Trophoblast cell (in vitro differentiated cells and primary cell): ENCODE results near the gene ATXN7.

Source experiments
- DNase-seq, 2 donors: peaks; one replicate each; pipeline ENCODE4 v3.0.0-alpha.2; 2016
- H2AFZ ChIP-seq: 2 replicates; pipeline ENCODE4 v1.6.1; 2013; ENCODE audit warnings: low read length, moderate library complexity, mild to moderate bottlenecking; ENCODE audit not compliant: insufficient read depth, poor library complexity
- H2AK5ac ChIP-seq: 2 replicates; pipeline ENCODE4 v1.6.1; 2013; ENCODE audit warnings: mild to moderate bottlenecking, low read length
- H2BK120ac ChIP-seq: 2 replicates; pipeline ENCODE4 v1.6.1; 2013; ENCODE audit warnings: low read length, mild to moderate bottlenecking, moderate library complexity; ENCODE audit not compliant: insufficient read depth, poor library complexity
- H2BK12ac ChIP-seq: 2 replicates; pipeline ENCODE4 v1.6.1; 2013; ENCODE audit warnings: mild to moderate bottlenecking, low read length, moderate library complexity
- H2BK5ac ChIP-seq: 2 replicates; pipeline ENCODE4 v1.6.1; 2013; ENCODE audit warnings: low read length, low read depth, moderate library complexity, mild to moderate bottlenecking; ENCODE audit not compliant: poor library complexity
- H3K14ac ChIP-seq: 2 replicates; pipeline ENCODE4 v1.6.1; 2013; ENCODE audit warnings: mild to moderate bottlenecking, low read length
- H3K18ac ChIP-seq: 2 replicates; pipeline ENCODE4 v1.6.1; 2013; ENCODE audit warnings: mild to moderate bottlenecking, low read length
- H3K23ac ChIP-seq: 2 replicates; pipeline ENCODE4 v1.6.1; 2013; ENCODE audit warnings: low read length
- H3K27ac ChIP-seq: 2 replicates; pipeline ENCODE4 v1.5.1; 2013; ENCODE audit warnings: low read depth, mild to moderate bottlenecking, inconsistent platforms, low read length, moderate library complexity
- H3K27me3 ChIP-seq: 2 replicates; pipeline ENCODE4 v1.6.1; 2013; ENCODE audit warnings: inconsistent platforms, mild to moderate bottlenecking, low read length, moderate library complexity; ENCODE audit not compliant: insufficient read depth
- H3K36me3 ChIP-seq, 2 experiments: 1 replicate in 1 of 2; 2 replicates in 1 of 2; pipeline ENCODE4 v1.6.1; 2013; ENCODE audit warnings: low read length in 2 of 2, mild to moderate bottlenecking in 2 of 2, moderate library complexity in 1 of 2; ENCODE audit not compliant: insufficient read depth in 2 of 2, control insufficient read depth in 1 of 2
- H3K4ac ChIP-seq: 2 replicates; pipeline ENCODE4 v1.6.1; 2013; ENCODE audit warnings: low read depth, mild to moderate bottlenecking, low read length, moderate library complexity
- H3K4me1 ChIP-seq, 2 experiments: 1 replicate in 1 of 2; 2 replicates in 1 of 2; pipeline ENCODE4 v1.6.1; 2013; ENCODE audit warnings: low read length in 2 of 2, mild to moderate bottlenecking in 2 of 2, moderate library complexity in 1 of 2; ENCODE audit not compliant: insufficient read depth in 2 of 2, control insufficient read depth in 1 of 2
- H3K4me2 ChIP-seq: 2 replicates; pipeline ENCODE4 v1.6.1; 2013; ENCODE audit warnings: inconsistent platforms, mild to moderate bottlenecking, low read length, moderate library complexity
- H3K4me3 ChIP-seq: 2 replicates; pipeline ENCODE4 v1.5.1; 2013; ENCODE audit warnings: mild to moderate bottlenecking, low read depth, low read length, inconsistent platforms
- H3K79me1 ChIP-seq: one replicate; pipeline ENCODE4 v1.6.1; 2013; ENCODE audit warnings: low read length
- H3K79me2 ChIP-seq: 2 replicates; pipeline ENCODE4 v1.6.1; 2013; ENCODE audit warnings: low read length, mild to moderate bottlenecking; ENCODE audit not compliant: control insufficient read depth, insufficient read depth, poor library complexity
- H3K9ac ChIP-seq: 2 replicates; pipeline ENCODE4 v1.6.1; 2013; ENCODE audit warnings: mild to moderate bottlenecking, low read length
- H3K9me3 ChIP-seq: 2 replicates; pipeline ENCODE4 v1.6.1; 2013; ENCODE audit warnings: low read depth, mild to moderate bottlenecking, control low read depth, inconsistent platforms, low read length; ENCODE audit not compliant: insufficient read depth
- H4K12ac ChIP-seq: 2 replicates; pipeline ENCODE4 v1.6.1; 2013; ENCODE audit warnings: low read depth, mild to moderate bottlenecking, low read length, moderate library complexity
- H4K8ac ChIP-seq: 2 replicates; pipeline ENCODE4 v1.6.1; 2013; ENCODE audit warnings: low read depth, mild to moderate bottlenecking, low read length, moderate library complexity
- H4K91ac ChIP-seq: one replicate; pipeline ENCODE4 v1.6.1; 2013; ENCODE audit warnings: low read depth, mild to moderate bottlenecking, low read length, moderate library complexity
- WGBS: extraction: QIAGEN DNeasy Blood & Tissue Kit; methylation state at CpG from one replicate; pipeline ENCODE4 v1.1.7; 2013; ENCODE audit warnings: missing lambda C conversion rate; ENCODE audit not compliant: insufficient read length, insufficient coverage; ENCODE audit errors: extremely low coverage; 5-methylcytosine and 5-hydroxymethylcytosine counted together

Gene ATXN7

GRCh38 chr3:63977893-63978292, 114.2 kb downstream of the ATXN7 start:
- Histone ChIP-seq H2BK12ac (no peak overlapping the region), H3K4me2 (no peak overlapping the region), H3K9ac (no peak overlapping the region), H2AFZ (no peak overlapping the region), H3K4ac (no peak overlapping the region), H3K4me1 (peaks cover 4% of the 10 kb centered on the region in 2 experiments), H2BK120ac (no peak overlapping the region), H3K14ac (no peak overlapping the region), H3K36me3 (peaks cover 12 to 22% of the 10 kb centered on the region in 2 experiments), H4K8ac (no peak overlapping the region), H3K27me3 (no peaks in the 10 kb centered on the region), H2BK5ac (no peak overlapping the region), H3K79me1 (peaks cover 3% of the 10 kb centered on the region), H3K4me3 (no peak overlapping the region), H3K9me3 (no peaks in the 10 kb centered on the region), H2AK5ac (no peak overlapping the region), H3K18ac (no peak overlapping the region), H4K12ac (no peak overlapping the region), H3K27ac (no peak overlapping the region), H3K23ac (no peak overlapping the region), H4K91ac (no peak overlapping the region), H3K79me2 (no peaks in the 10 kb centered on the region)
- DNase-seq: no peak
- 100% methylated on average over 1 of the region's 4 CpGs for WGBS

GRCh38 chr3:63979093-63979885, 115.6 kb downstream of the ATXN7 start:
- no CpG with 5 or more reads among the region's 12 CpGs for WGBS
- H4K91ac ChIP-seq: no peak overlapping the region
- no peak overlapping the region for H3K4ac ChIP-seq
- H3K14ac ChIP-seq: no peak overlapping the region
- no peak overlapping the region for H2BK12ac ChIP-seq
- no peak overlapping the region for H3K9ac ChIP-seq
- H2BK120ac ChIP-seq: no peak overlapping the region
- H3K18ac ChIP-seq: no peak overlapping the region
- peaks cover 3% of the 10 kb centered on the region for H3K79me1 ChIP-seq
- H3K4me3 ChIP-seq: no peak overlapping the region
- H2AFZ ChIP-seq: no peak overlapping the region
- no peak overlapping the region for H3K27ac ChIP-seq
- no peak overlapping the region for H2AK5ac ChIP-seq
- H3K27me3 ChIP-seq: no peaks in the 10 kb centered on the region
- no peak overlapping the region for H4K8ac ChIP-seq
- peaks cover 12 to 21% of the 10 kb centered on the region in 2 experiments for H3K36me3 ChIP-seq
- H4K12ac ChIP-seq: no peak overlapping the region
- H3K4me1 ChIP-seq: peaks cover 4% of the 10 kb centered on the region in 2 experiments
- peak; percentile 71 to 86 for DNase-seq
- no peak overlapping the region for H3K4me2 ChIP-seq
- no peak overlapping the region for H2BK5ac ChIP-seq
- no peaks in the 10 kb centered on the region for H3K9me3 ChIP-seq
- no peak overlapping the region for H3K23ac ChIP-seq
- H3K79me2 ChIP-seq: no peaks in the 10 kb centered on the region

- peaks cover 12 to 22% of the 10 kb centered on the region in 2 experiments for H3K36me3 ChIP-seq
- no peak for DNase-seq
Measured at GRCh38 chr3:63980019-63980418, 116.4 kb downstream of the ATXN7 start.

GRCh38 chr3:63980830-63981498, 117.3 kb downstream of the ATXN7 start:
- no peak overlapping the region for H2AK5ac ChIP-seq
- no peaks in the 10 kb centered on the region for H3K27me3 ChIP-seq
- no CpG with 5 or more reads among the region's 8 CpGs for WGBS
- H3K79me1 ChIP-seq: peaks cover 3% of the 10 kb centered on the region
- no peak overlapping the region for H4K12ac ChIP-seq
- H3K23ac ChIP-seq: peak overlapping the region; percentile 6
- H2BK120ac ChIP-seq: no peak overlapping the region
- H2AFZ ChIP-seq: no peak overlapping the region
- H3K79me2 ChIP-seq: no peaks in the 10 kb centered on the region
- H3K27ac ChIP-seq: no peak overlapping the region
- no peak overlapping the region for H2BK5ac ChIP-seq
- no peak overlapping the region for H2BK12ac ChIP-seq
- H3K4me2 ChIP-seq: no peak overlapping the region
- peak; percentile 43 to 54 for DNase-seq
- no peak overlapping the region for H4K8ac ChIP-seq
- no peak overlapping the region for H4K91ac ChIP-seq
- no peak overlapping the region for H3K18ac ChIP-seq
- peaks cover 12 to 22% of the 10 kb centered on the region in 2 experiments for H3K36me3 ChIP-seq
- H3K9me3 ChIP-seq: no peaks in the 10 kb centered on the region
- H3K4ac ChIP-seq: no peak overlapping the region
- H3K4me3 ChIP-seq: no peak overlapping the region
- H3K14ac ChIP-seq: no peak overlapping the region
- H3K4me1 ChIP-seq: peaks cover under 1 to 4% of the 10 kb centered on the region in 2 experiments
- H3K9ac ChIP-seq: no peak overlapping the region

More at GRCh38 chr3:63980019-63980418, 116.4 kb downstream of the ATXN7 start:
- H2BK12ac ChIP-seq: no peak overlapping the region
- H2AFZ ChIP-seq: no peak overlapping the region
- H3K14ac ChIP-seq: no peak overlapping the region
- H3K18ac ChIP-seq: no peak overlapping the region
- H3K79me2 ChIP-seq: no peaks in the 10 kb centered on the region
- no peak overlapping the region for H2AK5ac ChIP-seq
- no peak overlapping the region for H3K9ac ChIP-seq
- no CpG with 5 or more reads among the region's 2 CpGs for WGBS
- no peaks in the 10 kb centered on the region for H3K27me3 ChIP-seq
- H4K12ac ChIP-seq: no peak overlapping the region
- peaks cover 4% of the 10 kb centered on the region in 2 experiments for H3K4me1 ChIP-seq
- no peak overlapping the region for H3K23ac ChIP-seq
- H3K4ac ChIP-seq: no peak overlapping the region
- H3K4me3 ChIP-seq: no peak overlapping the region
- no peak overlapping the region for H2BK120ac ChIP-seq
- H2BK5ac ChIP-seq: no peak overlapping the region
- no peak overlapping the region for H3K4me2 ChIP-seq
- H3K27ac ChIP-seq: no peak overlapping the region
- H4K8ac ChIP-seq: no peak overlapping the region
- no peak overlapping the region for H4K91ac ChIP-seq
- H3K9me3 ChIP-seq: no peaks in the 10 kb centered on the region
- H3K79me1 ChIP-seq: peaks cover 3% of the 10 kb centered on the region
